Left renal cortex interstitium (tissue), 4 donors: ENCODE results near the gene TCHHL1. TPM values are rescaled to one million over a fixed set of nuclear protein-coding genes. Genes with fewer than 3 reads are reported as not detected.

Source experiments
- DNase-seq, 4 donors: peaks; one replicate each; pipeline ENCODE4 v3.0.0-alpha.2; 2013; ENCODE audit warnings: low read depth in 4 of 4, low spot score in 2 of 4, missing footprints in 1 of 4
- polyA plus RNA-seq, 4 donors: library from polyadenylated mRNA; unstranded; fragments of 120-200 nt; gene quantifications; one replicate each; pipeline ENCODE4 v1.2.1, GENCODE V29; 2013; ENCODE audit not compliant: insufficient read length in 4 of 4

TCHHL1 gene
- not detected for polyA plus RNA-seq

DNA sequence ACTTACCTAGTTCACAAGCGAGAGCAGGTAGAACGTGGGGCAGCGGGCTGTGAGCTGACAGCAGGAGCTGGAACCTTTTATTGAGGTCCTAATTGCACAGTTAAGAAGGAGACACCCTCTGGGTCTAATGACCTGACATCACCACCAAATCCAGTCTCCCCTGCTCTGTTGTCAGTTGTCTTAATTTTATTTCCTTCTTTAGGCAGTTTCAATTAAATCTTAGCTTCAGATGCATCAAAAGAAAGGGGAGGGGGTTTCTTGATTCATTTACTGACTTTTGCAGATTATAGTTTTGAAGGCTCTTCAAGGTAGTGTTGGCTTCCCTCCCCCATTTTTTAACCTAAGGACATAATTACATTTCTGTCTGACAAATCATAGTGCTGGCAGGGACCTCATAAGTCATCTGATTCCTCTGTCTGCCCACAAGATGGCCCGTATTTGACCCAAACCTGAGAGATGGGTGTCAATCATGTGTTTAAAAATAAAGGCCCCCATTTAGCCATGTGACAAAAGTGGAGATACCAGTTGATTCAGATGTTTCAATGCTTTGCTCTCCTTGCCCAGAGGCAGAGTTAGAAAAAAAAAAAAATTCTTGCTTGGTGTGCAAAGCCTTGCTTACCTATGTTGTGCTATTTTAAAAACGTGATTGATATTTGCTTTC, at the start of gene TCHHL1:
TCHHL1 (minus strand) TSS at position 51 of the 661 bp plus-strand sequence. CDS start 921 bp downstream, outside the sequence.
- DNase-seq, result no peak

DNA sequence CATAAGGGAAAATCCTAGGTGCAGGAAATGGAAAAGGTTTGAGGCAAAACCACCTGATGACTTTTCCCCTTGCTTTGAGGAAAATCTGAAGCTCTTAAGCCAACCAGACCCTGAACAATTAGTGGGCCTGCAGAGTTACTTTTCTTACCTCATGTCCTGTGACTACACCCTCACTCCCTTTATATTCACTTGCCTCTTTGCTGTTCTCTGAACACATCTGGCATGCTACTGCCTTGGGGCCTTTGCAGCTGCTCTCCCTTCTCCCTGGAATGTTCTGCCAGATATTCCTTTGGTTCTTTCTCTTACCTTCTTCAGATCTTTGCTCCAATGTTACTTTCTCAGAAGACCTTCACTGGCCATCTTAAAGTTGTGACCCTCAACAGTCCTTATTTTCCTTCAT, 48.4 kb upstream of the TCHHL1 start:
- DNase-seq, result no peak

DNA sequence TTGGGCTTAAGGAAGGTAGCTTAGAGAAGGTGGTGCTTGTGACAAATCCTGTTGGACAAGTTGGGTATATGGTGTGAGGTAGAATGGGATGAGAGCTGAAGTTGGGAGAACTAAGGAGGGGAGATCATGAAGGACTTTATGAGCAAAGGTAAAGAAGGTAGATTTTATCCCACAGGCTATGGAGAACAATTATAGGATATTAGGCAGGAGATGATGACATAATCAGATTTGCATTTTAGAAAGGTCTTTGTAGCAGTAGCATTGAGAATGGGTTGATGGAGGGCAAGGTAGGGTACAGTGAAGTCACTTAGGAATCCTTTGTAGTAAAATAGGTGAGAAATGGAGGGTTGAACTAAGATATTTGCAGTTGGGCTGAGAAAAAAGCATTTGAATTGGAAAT, 41.3 kb upstream of the TCHHL1 start:
- DNase-seq, result no peak

DNA sequence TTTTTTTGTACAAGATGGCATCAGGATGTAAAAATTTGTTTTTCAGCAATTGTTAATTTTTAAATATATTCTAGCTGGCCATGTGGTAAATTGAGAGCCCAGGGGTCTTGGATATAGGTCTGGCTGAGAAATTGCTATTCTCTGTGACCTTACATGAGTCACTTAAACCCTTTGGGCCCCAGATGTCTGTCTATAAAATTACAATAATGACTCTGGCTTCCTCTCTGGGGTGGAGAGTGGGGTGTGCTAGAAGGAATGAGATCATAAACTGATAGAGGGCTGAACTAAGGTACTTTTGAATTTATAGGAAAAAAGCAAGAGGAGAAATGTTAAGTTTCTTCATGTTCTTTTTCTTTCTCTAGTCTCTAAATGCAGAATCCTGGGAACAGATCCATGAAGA, 38.8 kb upstream of the TCHHL1 start:
- no peak for DNase-seq

DNA sequence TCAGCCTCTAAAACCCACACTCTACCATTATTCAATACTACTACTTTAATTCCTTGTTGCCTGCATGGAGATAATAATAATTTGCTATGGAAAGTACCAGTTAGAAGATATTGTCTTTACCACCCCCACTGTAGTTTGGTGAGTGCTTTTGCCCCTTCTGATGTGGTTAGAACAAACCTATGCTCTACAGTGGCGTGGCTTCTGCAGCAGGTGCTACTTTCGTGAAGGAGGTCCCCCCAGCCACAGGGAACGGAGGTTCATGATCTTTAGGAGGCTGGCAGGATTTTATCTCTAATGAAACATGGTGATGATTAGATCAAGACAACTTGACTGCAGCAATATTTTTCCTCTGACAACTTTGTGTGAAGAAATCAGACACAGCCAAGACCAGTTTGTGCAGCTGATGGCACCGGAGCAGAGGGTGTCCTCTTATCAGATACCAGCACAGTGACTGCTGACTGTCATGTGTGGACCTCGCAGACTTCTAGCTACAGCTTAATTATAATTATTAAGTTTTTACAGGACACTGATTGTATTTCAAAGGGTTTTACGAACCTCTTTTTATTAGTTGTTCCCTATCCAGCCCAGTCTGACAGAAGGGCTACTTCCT, 37.1 kb upstream of the TCHHL1 start:
- DNase-seq, result no peak

DNA sequence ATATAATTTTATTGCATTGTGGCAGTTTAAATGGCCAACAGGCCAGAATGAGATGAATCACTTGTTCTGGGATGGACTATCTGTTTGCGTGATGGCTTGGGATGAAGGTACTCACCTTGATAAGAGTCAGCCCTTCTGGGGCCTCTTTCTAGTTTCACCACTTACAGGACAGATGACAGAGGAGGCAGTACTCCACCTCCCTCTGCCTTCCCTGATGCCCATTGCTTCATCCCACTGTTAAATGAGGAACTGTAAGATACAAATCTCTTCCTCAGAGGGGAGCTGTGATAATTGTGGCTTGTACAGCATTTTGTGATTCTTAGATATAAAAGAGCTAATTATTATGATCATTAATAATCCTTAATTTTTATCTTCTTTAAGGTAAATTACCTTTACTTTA, 30.1 kb upstream of the TCHHL1 start:
- DNase-seq, result no peak

DNA sequence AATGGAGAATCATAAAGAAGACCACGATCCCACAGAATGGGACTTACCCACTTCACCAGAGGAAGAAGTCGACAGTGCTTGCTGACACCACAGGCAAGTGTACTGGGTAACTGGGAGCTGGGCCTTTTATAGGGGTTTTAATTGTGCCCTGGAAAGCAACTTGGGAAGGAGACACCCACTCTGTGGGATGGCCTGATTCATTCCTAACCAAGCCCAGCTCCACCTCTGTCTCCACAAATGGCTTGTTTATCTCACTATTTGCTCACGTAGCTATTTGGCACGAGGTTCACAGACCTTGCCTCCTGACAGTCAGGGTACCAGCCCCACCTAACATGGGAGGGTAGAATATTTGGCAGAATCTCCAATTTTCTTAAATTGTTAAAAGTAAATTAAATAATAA, 26.5 kb upstream of the TCHHL1 start, which contains the start of gene TCHH:
TCHH (minus strand) TSS at position 101 of the 400 bp plus-strand sequence. CDS start 1,364 bp downstream, outside the sequence.
- DNase-seq, result no peak

DNA sequence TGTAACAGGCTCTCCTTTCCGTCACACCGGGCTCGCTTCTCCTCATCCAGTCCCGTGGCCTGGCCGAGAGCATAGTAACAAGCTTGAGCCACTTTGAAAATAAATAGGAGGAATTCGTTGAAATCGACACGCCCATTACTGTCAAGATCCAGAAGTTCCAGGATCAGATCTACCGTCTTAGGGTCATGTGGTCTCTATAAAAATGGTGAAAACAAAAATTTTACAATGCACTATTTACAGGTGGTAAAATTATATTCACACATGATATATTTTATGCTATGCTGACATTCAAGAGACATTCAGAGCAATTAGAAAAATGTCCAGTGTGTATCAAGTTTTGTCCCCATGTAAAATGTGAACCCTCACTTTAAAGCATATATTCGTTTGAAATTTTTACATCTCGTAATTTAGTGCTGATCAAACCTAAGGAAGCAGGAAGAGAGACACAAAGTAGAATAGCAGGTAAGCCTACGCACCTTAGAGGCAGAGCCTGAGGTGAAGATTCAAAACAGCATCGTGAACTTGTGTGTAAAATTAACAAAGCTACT, 24.1 kb upstream of the TCHHL1 start:
- no peak for DNase-seq

DNA sequence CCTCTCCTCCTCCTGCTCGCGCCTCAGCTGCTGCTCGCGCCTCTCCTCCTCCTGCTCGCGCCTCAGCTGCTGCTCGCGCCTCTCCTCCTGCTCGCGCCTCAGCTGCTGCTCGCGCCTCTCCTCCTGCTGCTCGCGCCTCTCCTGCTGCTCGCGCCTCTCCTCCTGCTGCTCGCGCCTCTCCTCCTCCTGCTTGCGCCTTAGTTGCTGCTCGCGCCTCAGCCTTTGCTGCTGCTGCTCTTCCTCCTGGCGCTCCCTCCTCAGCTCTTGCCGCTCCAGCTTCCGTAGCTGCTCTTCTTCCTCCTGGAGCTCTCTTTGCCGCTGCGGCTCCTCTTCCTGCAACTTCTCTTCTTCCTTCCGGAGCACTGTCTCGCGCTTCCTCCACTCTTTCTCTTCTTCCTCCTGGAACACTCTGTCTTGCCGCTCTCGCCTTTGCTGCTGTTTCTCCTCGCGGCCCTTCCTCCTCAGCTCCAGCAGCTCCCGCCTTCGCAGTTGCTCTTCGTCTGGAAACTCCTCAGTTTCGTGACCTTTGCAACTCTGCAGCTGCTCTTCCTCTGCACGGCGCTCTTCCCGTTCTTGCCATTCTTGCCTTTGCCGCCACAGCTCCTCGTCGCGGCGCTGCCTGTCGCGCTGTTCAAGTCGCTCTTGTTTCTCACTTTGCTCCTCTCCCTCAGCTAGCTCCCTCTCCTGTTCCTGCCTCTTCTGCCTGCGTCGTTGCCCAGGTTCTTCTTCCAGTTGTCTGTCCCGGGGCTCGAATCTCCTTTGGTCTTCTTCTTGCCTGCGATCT, 23.4 kb upstream of the TCHHL1 start:
- DNase-seq, result no peak

DNA sequence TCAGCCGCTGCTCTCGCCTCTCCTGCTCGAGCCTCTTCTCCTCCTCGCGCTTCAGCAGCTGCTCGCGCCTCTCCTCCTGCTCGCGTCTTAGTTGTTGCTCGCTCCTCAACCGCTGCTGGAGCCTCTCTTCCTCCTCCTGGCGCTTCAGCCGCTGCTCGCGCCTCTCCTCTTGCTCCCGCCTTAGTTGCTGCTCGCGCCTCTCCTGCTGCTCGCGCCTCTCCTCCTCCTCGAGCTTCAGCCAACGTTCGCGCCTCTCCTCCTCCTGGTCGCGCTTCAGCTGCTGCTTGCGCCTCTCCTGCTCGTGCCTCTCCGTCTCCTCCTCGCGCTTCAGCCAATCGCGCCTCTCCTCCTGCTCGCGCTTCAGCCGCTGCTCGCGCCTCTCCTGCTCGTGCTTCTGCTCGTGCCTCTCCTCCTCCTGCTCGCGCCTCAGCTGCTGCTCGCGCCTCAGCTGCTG, 22.7 kb upstream of the TCHHL1 start:
- DNase-seq, result peak in 1 of 4 donors; percentile 32

DNA sequence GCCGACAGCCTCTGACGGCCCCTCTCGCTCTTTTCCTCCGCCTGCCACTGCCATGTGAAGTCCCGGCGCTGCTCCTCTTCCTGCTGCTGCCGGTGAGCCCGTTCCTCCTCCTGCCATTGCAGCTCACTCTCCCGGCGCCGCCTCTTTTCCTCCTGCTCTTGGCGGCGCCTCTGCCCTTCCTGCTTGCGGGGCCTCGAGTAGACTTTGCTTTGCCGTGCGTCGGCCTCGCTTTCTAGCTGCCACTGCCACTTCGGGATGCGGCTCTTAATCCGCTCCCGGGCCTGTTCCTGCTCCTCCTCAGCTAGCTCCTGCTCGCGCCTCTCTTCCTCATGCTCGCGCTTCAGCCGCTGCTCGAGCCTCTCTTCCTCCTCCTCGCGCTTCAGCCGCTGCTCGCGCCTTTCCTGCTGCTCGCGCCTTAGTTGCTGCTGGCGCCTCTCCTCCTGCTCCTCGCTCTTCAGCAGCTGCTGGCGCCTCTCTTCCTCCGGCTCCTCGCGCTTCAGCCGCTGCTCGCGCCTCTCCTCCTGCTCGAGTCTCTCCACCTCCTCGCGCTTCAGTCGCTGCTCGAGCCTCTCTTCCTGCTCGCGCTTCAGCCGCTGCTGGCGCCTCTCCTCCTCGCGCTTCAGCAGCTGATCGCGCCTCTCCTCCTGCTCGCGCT, 22.1 kb upstream of the TCHHL1 start:
- no peak for DNase-seq

DNA sequence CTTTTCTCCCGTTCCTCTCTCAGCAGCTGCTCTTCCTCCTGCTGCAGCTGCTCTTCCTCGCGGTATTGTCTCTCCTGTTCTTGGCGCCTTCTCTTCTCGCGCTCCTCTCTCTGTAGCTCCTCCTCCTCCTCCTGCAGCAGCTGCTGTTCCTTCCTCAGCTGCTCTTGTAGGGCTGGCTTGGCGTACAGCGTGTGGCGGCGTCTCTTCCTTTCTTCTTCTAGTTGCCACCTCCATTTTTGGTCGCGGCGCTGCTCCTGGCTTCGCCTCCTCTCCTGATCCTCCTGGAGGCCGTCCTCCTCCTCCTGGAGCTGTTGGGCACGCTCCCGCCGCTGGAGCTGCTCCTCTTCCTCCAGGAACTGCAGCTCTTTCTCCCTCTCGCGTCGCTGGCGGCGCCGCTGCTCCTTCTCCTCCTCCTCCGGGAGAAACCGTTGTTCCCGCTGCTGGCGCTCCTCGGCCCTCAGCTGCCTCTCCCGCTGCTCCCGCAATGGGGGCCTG, 21.5 kb upstream of the TCHHL1 start:
- DNase-seq, result no peak

DNA sequence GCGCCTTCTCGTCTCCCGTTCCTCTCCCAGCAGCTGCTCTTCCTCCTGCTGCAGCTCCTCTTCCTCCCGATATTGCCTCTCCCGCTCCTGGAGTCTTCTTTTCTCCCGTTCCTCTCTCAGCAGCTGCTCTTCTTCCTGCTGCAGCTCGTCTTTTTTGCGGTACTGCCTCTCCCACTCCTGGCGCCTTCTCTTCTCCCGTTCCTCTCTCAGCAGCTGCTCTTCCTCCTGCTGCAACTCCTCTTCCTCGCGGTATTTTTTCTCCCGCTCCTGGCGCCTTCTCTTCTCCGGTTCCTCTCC, 21.1 kb upstream of the TCHHL1 start:
- no peak for DNase-seq

DNA sequence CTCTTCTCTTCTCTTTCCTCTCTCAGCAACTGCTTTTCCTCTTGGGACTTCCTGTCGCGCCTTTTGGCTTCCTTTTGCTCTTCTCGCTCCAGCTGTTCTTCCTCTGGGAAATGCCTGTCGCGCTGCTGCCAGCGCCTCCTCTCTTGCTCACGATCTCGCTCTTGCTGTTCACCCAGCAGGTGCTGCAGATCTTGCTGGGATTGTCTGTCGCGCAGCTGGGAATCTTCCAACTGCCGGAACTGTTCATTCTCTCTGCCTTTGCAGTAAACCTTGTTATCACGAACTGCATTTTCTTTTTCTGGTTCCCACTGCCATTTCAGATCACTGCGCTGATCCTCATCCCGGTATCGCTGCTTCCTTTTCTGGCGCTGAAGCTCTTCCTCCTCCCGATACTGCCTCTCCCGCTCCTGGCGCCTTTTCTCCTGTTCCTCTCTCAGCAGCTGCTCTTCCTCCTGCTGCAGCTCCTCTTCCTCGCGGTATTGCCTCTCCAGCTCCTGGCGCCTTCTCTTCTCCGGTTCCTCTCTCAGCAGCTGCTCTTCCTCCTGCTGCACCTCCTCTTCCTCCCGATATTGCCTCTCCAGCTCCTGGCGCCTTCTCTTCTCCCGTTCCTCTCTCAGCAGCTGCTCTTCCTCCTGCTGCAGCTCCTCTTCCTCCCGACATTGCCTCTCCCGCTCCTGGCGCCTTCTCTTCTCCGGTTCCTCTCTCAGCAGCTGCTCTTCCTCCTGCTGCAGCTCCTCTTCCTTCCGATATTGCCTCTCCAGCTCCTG, 20.6 kb upstream of the TCHHL1 start:
- DNase-seq, result no peak

DNA sequence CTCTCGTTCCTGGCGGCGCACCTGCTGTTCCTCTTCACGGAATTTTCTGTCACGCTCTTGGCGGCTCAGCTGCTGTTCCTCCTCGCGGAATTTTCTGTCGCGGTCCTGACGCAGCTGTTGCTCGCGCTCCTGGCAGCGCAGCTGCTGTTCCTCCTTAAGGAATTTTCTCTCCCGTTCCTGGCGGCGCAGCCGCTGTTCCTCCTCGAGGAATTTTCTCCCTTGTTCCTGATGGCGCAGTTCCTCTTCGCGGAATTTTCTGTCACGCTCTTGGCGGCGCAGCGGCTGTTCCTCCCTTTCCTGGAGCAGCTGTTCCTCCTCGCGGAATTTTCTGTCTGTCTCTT, 20.0 kb upstream of the TCHHL1 start:
- no peak for DNase-seq

DNA sequence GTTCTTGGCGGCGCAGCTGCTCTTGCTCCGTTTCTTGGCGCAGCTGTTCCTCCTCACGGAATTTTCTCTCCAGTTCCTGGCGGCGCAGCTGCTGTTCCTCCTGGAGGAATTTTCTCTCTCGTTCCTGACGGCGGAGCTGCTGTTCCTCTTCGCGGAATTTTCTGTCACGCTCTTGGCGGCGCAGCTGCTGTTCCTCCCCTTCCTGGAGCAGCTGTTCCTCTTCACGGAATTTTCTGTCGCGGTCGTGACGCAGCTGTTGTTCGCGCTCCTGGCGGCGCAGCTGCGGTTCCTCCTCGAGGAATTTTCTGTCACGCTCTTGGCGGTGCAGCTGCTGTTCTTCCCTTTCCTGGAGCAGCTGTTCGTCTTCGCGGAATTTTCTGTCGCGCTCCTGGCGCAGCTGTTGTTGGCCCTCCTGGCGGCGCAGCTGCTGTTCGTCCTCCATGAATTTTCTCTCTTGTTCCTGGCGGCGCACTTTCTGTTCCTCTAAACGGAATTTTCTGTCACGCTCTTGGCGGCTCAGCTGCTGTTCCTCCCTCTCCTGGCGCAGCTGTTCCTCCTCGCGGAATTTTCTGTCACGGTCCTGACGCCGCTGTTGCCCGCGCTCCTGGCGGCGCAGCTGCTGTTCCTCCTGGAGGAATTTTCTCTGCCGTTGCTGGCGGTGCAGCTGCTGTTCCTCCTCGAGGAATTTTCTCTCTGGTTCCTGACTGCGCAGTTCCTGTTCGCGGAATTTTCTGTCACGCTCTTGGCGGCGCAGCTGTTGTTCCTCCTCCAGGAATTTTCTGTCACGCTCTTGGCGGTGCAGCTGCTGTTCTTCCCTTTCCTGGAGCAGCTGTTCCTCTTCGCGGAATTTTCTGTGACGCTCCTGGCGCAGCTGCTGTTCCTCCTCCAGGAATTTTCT, 19.4 kb upstream of the TCHHL1 start:
- DNase-seq, result no peak

DNA sequence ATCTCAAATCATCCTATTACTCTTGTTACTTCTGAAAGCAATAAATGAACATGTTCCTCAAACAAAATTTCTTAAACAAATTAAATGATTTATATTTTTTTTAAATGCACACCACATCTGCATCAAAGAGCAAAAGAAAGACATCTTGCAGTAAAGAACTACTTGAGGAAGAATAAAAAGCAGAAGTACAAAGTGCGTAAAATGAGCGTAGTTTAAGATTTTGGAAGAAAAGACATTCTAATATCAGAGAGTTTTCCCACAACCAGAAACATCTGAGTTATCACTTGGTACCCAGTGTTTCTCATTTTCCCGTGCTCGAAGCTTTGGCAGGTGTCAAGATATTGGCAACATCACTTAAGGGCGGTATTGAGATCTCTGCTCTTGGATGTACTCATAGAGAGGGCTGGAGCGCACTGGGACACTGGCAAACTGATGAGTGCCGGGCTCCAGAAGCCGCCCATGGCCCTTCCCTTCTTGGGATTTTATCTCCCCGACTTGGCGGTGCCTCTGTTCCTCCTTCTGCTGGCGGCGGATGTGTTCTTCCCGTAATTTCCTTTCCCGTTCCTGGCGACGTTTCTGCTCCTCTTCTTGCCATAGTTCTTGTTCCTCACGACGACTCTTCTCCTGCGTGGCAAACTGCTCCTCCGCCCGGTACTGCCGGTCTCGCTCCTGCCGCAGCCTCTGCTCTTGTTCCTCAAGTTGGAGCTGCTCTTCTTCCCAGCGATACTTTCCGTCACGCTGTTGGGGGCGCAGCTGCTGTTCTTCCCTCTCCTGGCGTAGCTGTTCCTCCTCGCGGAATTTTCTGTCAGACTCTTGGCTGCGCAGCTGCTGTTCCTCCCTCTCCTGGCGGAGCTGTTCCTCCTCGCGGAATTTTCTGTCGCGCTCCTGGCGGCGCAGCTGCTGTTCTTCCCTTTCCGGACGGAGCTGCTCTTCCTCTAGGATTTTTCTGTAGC, 18.4 kb upstream of the TCHHL1 start:
- no peak for DNase-seq

DNA sequence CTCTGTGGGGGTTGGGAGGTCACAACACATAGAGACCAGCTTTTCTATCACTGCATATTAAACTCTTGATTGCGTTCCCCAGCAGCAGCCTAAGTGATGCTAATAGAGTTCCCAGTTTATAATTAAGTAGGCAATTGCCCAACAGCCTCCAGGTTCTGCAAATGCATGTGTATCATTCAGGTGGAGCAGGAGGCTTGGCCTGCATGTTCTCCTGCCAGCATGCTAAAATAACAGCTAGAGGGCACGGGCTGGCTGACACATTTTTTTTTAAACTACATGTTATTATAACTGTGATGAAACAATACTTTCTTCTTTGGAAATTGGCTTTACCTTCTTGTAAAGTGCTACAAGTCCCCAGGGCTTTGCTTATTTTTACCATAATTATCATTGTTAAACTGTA, 16.0 kb upstream of the TCHHL1 start:
- no peak for DNase-seq
